CD14-positive monocyte (primary cell): ENCODE measurements around the gene RPLP2. TPM values are rescaled to one million over a fixed set of nuclear protein-coding genes. Genes with fewer than 3 reads are reported as not detected.

ENCODE experiments used
- DNase-seq, 3 donors: peaks; one replicate each; pipeline ENCODE4 v3.0.0-alpha.2; 2011 to 2022
- H2AFZ ChIP-seq: 2 replicates; pipeline ENCODE4 v1.6.0; 2012; ENCODE audit warnings: mild to moderate bottlenecking, low read depth, low read length, inconsistent platforms; ENCODE audit not compliant: insufficient read depth, poor library complexity, severe bottlenecking
- H3K27ac ChIP-seq, 2 donors: 1 replicate in 1 of 2; 2 replicates in 1 of 2; pipeline ENCODE4 v1.5.1; 2012 to 2013; ENCODE audit warnings: low read length in 2 of 2, control low read depth in 1 of 2, inconsistent platforms in 1 of 2, low read depth in 1 of 2, mild to moderate bottlenecking in 1 of 2
- H3K27me3 ChIP-seq, 2 donors: one replicate each; pipeline versions ENCODE4 v1.6.0 to v1.6.1; 2011 to 2013; ENCODE audit warnings: low read length in 2 of 2; ENCODE audit not compliant: control insufficient read depth in 2 of 2, insufficient read depth in 2 of 2
- H3K36me3 ChIP-seq, 2 donors: replicated peaks in 1 of 2; 1 replicate in 1 of 2; 2 replicates in 1 of 2; pipeline versions ENCODE4 v1.5.1 to v1.6.1; 2012 to 2013; ENCODE audit warnings: low read length in 2 of 2, control low read depth in 1 of 2, inconsistent platforms in 1 of 2, mild to moderate bottlenecking in 1 of 2; ENCODE audit not compliant: insufficient read depth in 2 of 2, control insufficient read depth in 1 of 2
- H3K4me1 ChIP-seq, 2 donors: 1 replicate in 1 of 2; 2 replicates in 1 of 2; pipeline versions ENCODE4 v1.5.1 to v1.6.1; 2012 to 2013; ENCODE audit warnings: low read length in 2 of 2, control low read depth in 1 of 2, inconsistent platforms in 1 of 2, mild to moderate bottlenecking in 1 of 2, moderate library complexity in 1 of 2; ENCODE audit not compliant: insufficient read depth in 2 of 2, control insufficient read depth in 1 of 2
- H3K4me2 ChIP-seq: replicated peaks from 2 replicates; pipeline ENCODE3; 2012; ENCODE audit warnings: low read length, moderate library complexity, mild to moderate bottlenecking; ENCODE audit not compliant: poor library complexity, severe bottlenecking; ENCODE audit errors: extremely low read depth
- H3K4me3 ChIP-seq, 3 experiments: fragments of 200-600 bp in 1 of 3; sonication (generic) in 1 of 3; replicated peaks in 1 of 3; 1 replicate in 2 of 3; 2 replicates in 1 of 3; pipeline ENCODE4 v1.5.1; 2011 to 2013; ENCODE audit warnings: low read length in 3 of 3, mild to moderate bottlenecking in 3 of 3, control low read depth in 2 of 3, low read depth in 2 of 3, inconsistent platforms in 1 of 3, moderate library complexity in 1 of 3
- H3K79me2 ChIP-seq: 2 replicates; pipeline ENCODE4 v1.6.0; 2012; ENCODE audit warnings: mild to moderate bottlenecking, control low read depth, inconsistent platforms, low read length, moderate library complexity; ENCODE audit not compliant: insufficient read depth
- H3K9ac ChIP-seq: 2 replicates; pipeline ENCODE4 v1.6.0; 2017; ENCODE audit warnings: low read length, mild to moderate bottlenecking; ENCODE audit not compliant: insufficient read depth, poor library complexity, severe bottlenecking
- H3K9me3 ChIP-seq, 2 donors: replicated peaks in 1 of 2; 1 replicate in 1 of 2; 2 replicates in 1 of 2; pipeline versions ENCODE4 v1.5.1 to v1.6.1; 2012 to 2013; ENCODE audit warnings: low read length in 2 of 2, control low read depth in 1 of 2; ENCODE audit not compliant: control insufficient read depth in 1 of 2, insufficient read depth in 1 of 2
- H4K20me1 ChIP-seq: 2 replicates; pipeline ENCODE4 v1.6.0; 2012; ENCODE audit warnings: mild to moderate bottlenecking, low read length, control low read depth, moderate library complexity; ENCODE audit not compliant: insufficient read depth
- H3K27ac Mint-ChIP-seq, 7 donors: one replicate each; pipeline ENCODE4 v1.8.0; 2020; ENCODE audit warnings: mild to moderate bottlenecking in 7 of 7, mixed read lengths in 7 of 7, moderate library complexity in 6 of 7, inconsistent platforms in 2 of 7
- H3K27me3 Mint-ChIP-seq, 3 donors: one replicate each; pipeline ENCODE4 v1.8.0; 2021 to 2022; ENCODE audit warnings: low read depth in 3 of 3, mild to moderate bottlenecking in 3 of 3, mixed read lengths in 3 of 3, moderate library complexity in 3 of 3, inconsistent platforms in 1 of 3
- H3K36me3 Mint-ChIP-seq, 2 donors: one replicate each; pipeline ENCODE4 v1.8.0; 2020; ENCODE audit warnings: mixed read lengths in 2 of 2, inconsistent platforms in 1 of 2, mild to moderate bottlenecking in 1 of 2
- H3K4me1 Mint-ChIP-seq: one replicate; pipeline ENCODE4 v1.8.0; 2020; ENCODE audit warnings: mild to moderate bottlenecking, mixed read lengths
- H3K4me3 Mint-ChIP-seq, 2 donors: one replicate each; pipeline ENCODE4 v1.8.0; 2020; ENCODE audit warnings: mild to moderate bottlenecking in 2 of 2, mixed read lengths in 2 of 2, moderate library complexity in 1 of 2
- H3K9me3 Mint-ChIP-seq, 7 donors: one replicate each; pipeline ENCODE4 v1.8.0; 2020 to 2022; ENCODE audit warnings: mixed read lengths in 7 of 7, mild to moderate bottlenecking in 6 of 7, moderate library complexity in 6 of 7, inconsistent platforms in 2 of 7
- CTCF ChIP-seq: fragments of 200-600 bp; IDR thresholded peaks from one replicate; pipeline ENCODE4 v1.8.0; 2022; ENCODE audit warnings: antibody characterized with exemption, mild to moderate bottlenecking
- WGBS: methylation state at CpG from one replicate; pipeline ENCODE4 v1.1.5; 2013; ENCODE audit warnings: missing lambda C conversion rate; ENCODE audit not compliant: insufficient coverage; 5-methylcytosine and 5-hydroxymethylcytosine counted together
- intact Hi-C, 2 donors: fragments of 100-400 bp; cut with micrococcal nuclease; formaldehyde crosslinking; loops; one replicate each; pipeline versions ENCODE4 v1.15.0 to v1.15.1; 2023
- polyA plus RNA-seq, 3 donors: library from polyadenylated mRNA; depleted of rRNA in 1 of 3; unstranded in 2 of 3; stranded (reverse) in 1 of 3; fragments of 300-500 nt in 2 of 3; fragments of >200 nt in 1 of 3; fragmentation: Illumina TruSeq in 2 of 3; gene quantifications; 1 replicate in 2 of 3; 2 replicates in 1 of 3; pipeline ENCODE4 v1.2.3, GENCODE V29; 2012 to 2021

The RPLP2 gene
- polyA plus RNA-seq, 3 donors = 879 to 1,191 (median 990) TPM

- Histone ChIP-seq H3K36me3 (peaks cover 14 to 15% of the 10 kb centered on the region in 2 donors), H3K9me3 (no peaks in the 10 kb centered on the region), H2AFZ (no peak overlapping the region), H3K4me1 (peaks cover 25 to 33% of the 10 kb centered on the region in 2 donors), H3K27me3 (no peaks in the 10 kb centered on the region), H3K27ac (no peak overlapping the region), H3K4me3 (no peak overlapping the region), H3K4me2 (no peak overlapping the region), H3K9ac (no peak overlapping the region), H3K79me2 (peaks cover 9% of the 10 kb centered on the region), H4K20me1 (peaks cover 11% of the 10 kb centered on the region)
- peaks cover 19% of the 10 kb centered on the region for H3K4me1 Mint-ChIP-seq
- no peak overlapping the region for H3K27ac Mint-ChIP-seq
- no peak overlapping the region for H3K4me3 Mint-ChIP-seq
- H3K9me3 Mint-ChIP-seq = peaks cover 0 to 3% (median 0%) of the 10 kb centered on the region in 7 donors
- WGBS = 96% methylated on average over 19 of the region's 21 CpGs
- H3K27me3 Mint-ChIP-seq = peaks cover 0 to 5% (median 2%) of the 10 kb centered on the region in 3 donors
- no peak for TF ChIP-seq CTCF
- H3K36me3 Mint-ChIP-seq = peaks cover 3 to 22% of the 10 kb centered on the region in 2 donors
- intact Hi-C loops = no loop called here
- DNase-seq = no peak
Measured at GRCh38 chr11:802018-802617, 7.6 kb upstream of the RPLP2 start.

GRCh38 chr11:802693-803466 lies 6.9 kb upstream of the RPLP2 start:
- DNase-seq = no peak
- 96% methylated on average over 26 of the region's 28 CpGs for WGBS
- intact Hi-C loops = no loop called here
- H3K9me3 Mint-ChIP-seq = peaks cover 0 to 3% (median 0%) of the 10 kb centered on the region in 7 donors
- Histone ChIP-seq H3K4me1 (peaks cover 20 to 27% of the 10 kb centered on the region in 2 donors), H4K20me1 (peaks cover 11% of the 10 kb centered on the region), H2AFZ (no peak overlapping the region), H3K27me3 (no peaks in the 10 kb centered on the region), H3K27ac (no peak overlapping the region), H3K36me3 (peaks cover 14 to 15% of the 10 kb centered on the region in 2 donors), H3K4me3 (no peak overlapping the region), H3K79me2 (peaks cover 15% of the 10 kb centered on the region), H3K9me3 (no peaks in the 10 kb centered on the region), H3K9ac (no peak overlapping the region), H3K4me2 (no peak overlapping the region)
- peaks cover 0 to 5% (median 2%) of the 10 kb centered on the region in 3 donors for H3K27me3 Mint-ChIP-seq
- no peak for TF ChIP-seq CTCF
- peaks cover 3 to 22% of the 10 kb centered on the region in 2 donors for H3K36me3 Mint-ChIP-seq
- no peak overlapping the region for H3K27ac Mint-ChIP-seq
- H3K4me3 Mint-ChIP-seq = no peak overlapping the region
- peaks cover 19% of the 10 kb centered on the region for H3K4me1 Mint-ChIP-seq
